Caco-2 (cell line): Measurements from ENCODE around the gene ALOXE3. TPM values are rescaled to one million over a fixed set of nuclear protein-coding genes. Genes with fewer than 3 reads are reported as not detected.

ENCODE experiments used
- BruUV-seq: library from RNA; stranded (reverse); fragments of 400-500 nt; replicated peaks from 2 replicates; lab custom pipeline; 2021; lab: Mats Ljungman, UMichigan
- CTCF ChIA-PET: fragments of 300-600 bp; sonication (Branson Sonifier 250); formaldehyde crosslinking; loops from one replicate; lab custom pipeline; 2022; ENCODE audit warnings: antibody characterized with exemption; lab: Charles Lee
- POLR2A ChIA-PET: fragments of 300-600 bp; sonication (Branson Sonifier 250); formaldehyde crosslinking; loops from one replicate; lab custom pipeline; 2022; ENCODE audit warnings: antibody characterized with exemption; lab: Charles Lee
- DNase-seq, 2 experiments: peaks; one replicate each; pipeline versions ENCODE4 v3.0.0 to v3.0.0-alpha.2; 2020 to 2022
- H3K27me3 ChIP-seq: replicated peaks from 2 replicates; pipeline ENCODE4 v1.6.0; 2011; ENCODE audit warnings: low read length; ENCODE audit not compliant: control insufficient read depth, insufficient read depth
- H3K36me3 ChIP-seq: 2 replicates; pipeline ENCODE4 v1.5.1; 2011; ENCODE audit warnings: low read length; ENCODE audit not compliant: control insufficient read depth, insufficient read depth
- H3K4me1 ChIP-seq: fragments of 250-450 bp; sonication (Bioruptor Pico); 2 replicates; pipeline ENCODE4 v1.5.1; 2020; ENCODE audit warnings: mild to moderate bottlenecking
- H3K4me3 ChIP-seq: 2 replicates; pipeline ENCODE4 v1.5.1; 2011; ENCODE audit warnings: low read depth, mild to moderate bottlenecking, control low read depth, low read length
- H3K9me3 ChIP-seq: fragments of 250-450 bp; sonication (Bioruptor Pico); 2 replicates; pipeline ENCODE4 v1.5.1; 2020; ENCODE audit warnings: mild to moderate bottlenecking, moderate library complexity
- H3K27ac Mint-ChIP-seq: one replicate; pipeline ENCODE4 v1.8.0; 2022; ENCODE audit warnings: mixed read lengths; ENCODE audit not compliant: unreplicated experiment
- H3K27me3 Mint-ChIP-seq: one replicate; pipeline ENCODE4 v1.8.0; 2022; ENCODE audit warnings: mixed read lengths; ENCODE audit not compliant: insufficient read depth, unreplicated experiment
- H3K36me3 Mint-ChIP-seq: one replicate; pipeline ENCODE4 v1.8.0; 2022; ENCODE audit warnings: mild to moderate bottlenecking, mixed read lengths; ENCODE audit not compliant: insufficient read depth, unreplicated experiment
- H3K4me1 Mint-ChIP-seq: one replicate; pipeline ENCODE4 v1.8.0; 2022; ENCODE audit warnings: low read depth, mixed read lengths; ENCODE audit not compliant: unreplicated experiment
- H3K4me3 Mint-ChIP-seq: one replicate; pipeline ENCODE4 v1.8.0; 2022; ENCODE audit warnings: mild to moderate bottlenecking, moderate library complexity, mixed read lengths; ENCODE audit not compliant: unreplicated experiment
- H3K9me3 Mint-ChIP-seq: one replicate; pipeline ENCODE4 v1.8.0; 2022; ENCODE audit warnings: mixed read lengths; ENCODE audit not compliant: unreplicated experiment
- CTCF ChIP-seq, 2 experiments: fragments of 200-600 bp in 1 of 2; IDR thresholded peaks; 1 replicate in 1 of 2; 2 replicates in 1 of 2; pipeline versions ENCODE4 v1.5.1 to v1.8.0; 2011 to 2022; ENCODE audit warnings: antibody characterized with exemption in 1 of 2, control low read depth in 1 of 2, inconsistent platforms in 1 of 2, low read depth in 1 of 2, low read length in 1 of 2, mild to moderate bottlenecking in 1 of 2, moderate library complexity in 1 of 2; ENCODE audit not compliant: insufficient read depth in 1 of 2, severe bottlenecking in 1 of 2, unreplicated experiment in 1 of 2
- intact Hi-C: fragments of 100-400 bp; cut with micrococcal nuclease; formaldehyde crosslinking; loops from one replicate; pipeline ENCODE4 v1.10.0; 2022; ENCODE audit not compliant: unreplicated experiment
- total RNA-seq: library from RNA; stranded (reverse); gene quantifications from 2 replicates; pipeline ENCODE4 v1.2.3, GENCODE V29; 2022

The ALOXE3 gene
- total RNA-seq, 1 experiment from 2014 or later: not detected

- Mint-ChIP-seq H3K27ac (peak overlapping the region; percentile 57), H3K4me1 (peaks cover 14% of the 10 kb centered on the region), H3K9me3 (no peaks in the 10 kb centered on the region), H3K4me3 (peak overlapping the region; percentile 22), H3K36me3 (no peaks in the 10 kb centered on the region), H3K27me3 (peaks cover under 1% of the 10 kb centered on the region)
- Histone ChIP-seq H3K4me1 (peaks cover 18% of the 10 kb centered on the region), H3K27me3 (no peaks in the 10 kb centered on the region), H3K4me3 (no peak overlapping the region), H3K36me3 (no peaks in the 10 kb centered on the region), H3K9me3 (no peaks in the 10 kb centered on the region)
- ChIA-PET POLR2A (interaction anchor here (0.7 kb wide), 1 partner anchor 935 kb away, joined by 3 read pairs; no protein-coding TSS in a partner anchor), CTCF (interaction anchor here (1.6 to 2.1 kb wide), 2 partner anchors 9 to 51 kb away, joined by 5 to 9 read pairs; no protein-coding TSS in a partner anchor)
- BruUV-seq: no TSS peak
- TF ChIP-seq CTCF (IDR thresholded peaks at IDR 0.05; ENCODE audit: insufficient read depth in 1 of 2, low read depth in 1 of 2, low read length in 1 of 2, severe bottlenecking in 1 of 2, unreplicated experiment in 1 of 2): no peak
- peak in 1 of 2 experiments; percentile 26 for DNase-seq
- intact Hi-C loops: no loop called here
Measured at GRCh38 chr17:8068736-8069586, 49.4 kb downstream of the ALOXE3 start.

DNA sequence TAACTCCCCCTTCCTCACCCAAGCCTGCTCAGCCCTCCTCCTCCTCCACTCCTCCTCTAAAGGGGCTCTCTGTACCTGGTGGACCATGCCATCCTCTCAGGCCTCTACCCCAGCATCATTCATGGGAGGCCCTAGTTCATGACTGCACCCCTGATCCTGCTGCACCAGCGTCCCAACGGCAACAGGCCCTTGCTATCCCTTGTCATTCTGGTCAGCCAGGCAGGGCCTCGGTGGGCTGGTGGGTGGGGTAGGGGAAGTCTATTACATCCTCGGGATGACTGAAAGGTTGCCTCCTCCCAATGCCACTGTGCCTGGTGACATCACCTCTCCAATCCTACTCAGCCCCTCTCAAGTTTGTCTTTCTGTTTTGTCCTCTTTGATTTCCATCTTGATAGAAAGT, 50.5 kb downstream of the ALOXE3 start:
- no peaks in the 10 kb centered on the region for H3K36me3 Mint-ChIP-seq
- Histone ChIP-seq H3K36me3 (no peaks in the 10 kb centered on the region), H3K27me3 (no peaks in the 10 kb centered on the region), H3K9me3 (no peaks in the 10 kb centered on the region), H3K4me3 (no peak overlapping the region), H3K4me1 (peaks cover 18% of the 10 kb centered on the region)
- CTCF ChIA-PET: no interaction called here
- no peaks in the 10 kb centered on the region for H3K27me3 Mint-ChIP-seq
- POLR2A ChIA-PET: no interaction called here
- BruUV-seq: no TSS peak
- no peak for DNase-seq
- H3K4me3 Mint-ChIP-seq: no peak overlapping the region
- H3K27ac Mint-ChIP-seq: no peak overlapping the region
- H3K4me1 Mint-ChIP-seq: peaks cover 14% of the 10 kb centered on the region
- intact Hi-C loops: no loop called here
- H3K9me3 Mint-ChIP-seq: no peaks in the 10 kb centered on the region
- TF ChIP-seq CTCF (IDR thresholded peaks at IDR 0.05; ENCODE audit: insufficient read depth in 1 of 2, low read depth in 1 of 2, low read length in 1 of 2, severe bottlenecking in 1 of 2, unreplicated experiment in 1 of 2): no peak

DNA sequence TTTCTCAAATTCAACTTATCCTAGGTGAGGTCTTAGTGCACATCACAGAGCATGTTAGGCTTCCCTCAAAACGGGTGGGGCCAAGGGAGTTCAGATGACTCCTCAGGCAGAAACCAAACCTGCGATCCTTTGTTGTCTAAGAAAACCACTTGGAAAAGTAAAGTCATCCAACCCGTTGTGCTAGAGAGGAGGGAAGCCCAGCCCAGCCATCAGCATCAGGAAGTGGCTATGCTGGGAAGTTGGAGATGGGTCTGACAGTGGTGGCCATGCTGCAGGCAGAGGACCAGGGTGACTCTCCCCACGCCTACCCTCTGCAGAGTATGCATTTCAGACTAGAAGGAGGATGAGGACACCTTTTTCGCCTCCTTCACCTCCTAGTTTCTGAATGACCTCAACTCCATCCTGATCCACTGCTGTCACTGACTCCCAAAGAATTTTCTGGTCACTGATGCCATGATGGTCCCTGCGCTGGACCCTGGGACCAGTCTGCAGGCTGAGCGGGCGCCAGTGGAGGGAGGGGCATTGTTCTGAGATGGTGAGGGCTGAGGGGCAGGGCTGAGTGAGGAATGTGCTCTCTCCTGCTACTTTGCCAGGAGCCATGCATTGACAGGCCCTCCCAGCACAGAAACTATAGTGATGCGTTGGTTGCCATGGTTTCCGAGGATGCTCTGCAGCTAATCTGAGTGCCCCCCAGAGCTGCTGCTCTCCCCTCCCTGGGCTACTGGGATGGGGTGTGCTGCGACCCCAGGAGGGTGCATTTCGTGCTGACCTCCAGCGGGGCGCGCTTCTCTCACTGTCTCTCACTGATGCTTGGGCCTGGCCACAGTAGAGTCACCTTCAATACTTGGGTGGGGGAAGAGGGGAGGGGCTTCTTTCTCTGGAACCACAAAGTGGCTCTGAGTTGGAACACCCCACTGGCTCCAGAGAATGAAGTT, 51.2 kb downstream of the ALOXE3 start:
- BruUV-seq: no TSS peak
- Mint-ChIP-seq H3K9me3 (no peaks in the 10 kb centered on the region), H3K27me3 (no peaks in the 10 kb centered on the region), H3K36me3 (no peaks in the 10 kb centered on the region), H3K4me3 (no peak overlapping the region), H3K27ac (no peak overlapping the region), H3K4me1 (peaks cover 14% of the 10 kb centered on the region)
- intact Hi-C loops: no loop called here
- Histone ChIP-seq H3K4me3 (no peak overlapping the region), H3K4me1 (peaks cover 18% of the 10 kb centered on the region), H3K9me3 (no peaks in the 10 kb centered on the region), H3K36me3 (no peaks in the 10 kb centered on the region), H3K27me3 (no peaks in the 10 kb centered on the region)
- POLR2A ChIA-PET: no interaction called here
- CTCF ChIA-PET: no interaction called here
- no peak for TF ChIP-seq CTCF (IDR thresholded peaks at IDR 0.05; ENCODE audit: insufficient read depth in 1 of 2, low read depth in 1 of 2, low read length in 1 of 2, severe bottlenecking in 1 of 2, unreplicated experiment in 1 of 2)
- no peak for DNase-seq
